NCI-H748 (cell line): Measurements from ENCODE around the gene PMCH.
A peak's percentile ranks its signal among the peaks of the same experiment; 100 is the strongest.
"Not testable (repeated sequence)": the region's sequence is repeated elsewhere in the genome, so short reads cannot be mapped to it uniquely, and the experiment has no call there.

ENCODE experiments used
- DNase-seq: peaks from one replicate; lab custom pipeline; 2025; ENCODE audit not compliant: unreplicated experiment; lab: John Stamatoyannopoulos, UW

The PMCH gene

GRCh38 chr12:102197789-102198188 lies at the start of gene PMCH:
Gene PMCH (minus strand): TSS chr12:102197833. CDS start chr12:102197770, 63 bp downstream.
- no peak for DNase-seq

GRCh38 chr12:102240859-102241258 lies 43.2 kb upstream of the PMCH start:
- not testable (repeated sequence) for DNase-seq

- no peak for DNase-seq
Measured at GRCh38 chr12:102234599-102234998, 37.0 kb upstream of the PMCH start.

GRCh38 chr12:102232446-102232845 lies 34.8 kb upstream of the PMCH start:
- DNase-seq = no peak

GRCh38 chr12:102232036-102232435 lies 34.4 kb upstream of the PMCH start:
- DNase-seq = no peak

GRCh38 chr12:102227954-102228353 lies 30.3 kb upstream of the PMCH start:
- no peak for DNase-seq

- no peak for DNase-seq
Measured at GRCh38 chr12:102220736-102221135, 23.1 kb upstream of the PMCH start.

- DNase-seq = no peak
Measured at GRCh38 chr12:102215992-102216691, 18.5 kb upstream of the PMCH start.

- no peak for DNase-seq
Measured at GRCh38 chr12:102204025-102204424, 6.4 kb upstream of the PMCH start.

GRCh38 chr12:102202556-102202955 lies 4.9 kb upstream of the PMCH start:
- DNase-seq = no peak

- no peak for DNase-seq
Measured at GRCh38 chr12:102201436-102202061, 3.9 kb upstream of the PMCH start.

GRCh38 chr12:102195826-102196225 lies 1.8 kb downstream of the PMCH start:
- DNase-seq = no peak

GRCh38 chr12:102182635-102183034 lies 15.0 kb downstream of the PMCH start:
- DNase-seq = no peak

- no peak for DNase-seq
Measured at GRCh38 chr12:102174761-102175160, 22.9 kb downstream of the PMCH start.

GRCh38 chr12:102174117-102174516 lies 23.5 kb downstream of the PMCH start:
- DNase-seq = no peak

GRCh38 chr12:102172436-102172835 lies 25.2 kb downstream of the PMCH start:
- DNase-seq = no peak

GRCh38 chr12:102171951-102172350 lies 25.7 kb downstream of the PMCH start:
- DNase-seq = no peak

- DNase-seq = peak; percentile 47
Measured at GRCh38 chr12:102169922-102170621, 27.6 kb downstream of the PMCH start.

- DNase-seq = no peak
Measured at GRCh38 chr12:102167821-102168604, 29.6 kb downstream of the PMCH start.

GRCh38 chr12:102163383-102163782 lies 34.2 kb downstream of the PMCH start:
- DNase-seq = no peak

- DNase-seq = not testable (repeated sequence)
Measured at GRCh38 chr12:102155206-102155605, 42.4 kb downstream of the PMCH start.
